ENCODE results near the gene GSG1L.

The GSG1L gene

DNA sequence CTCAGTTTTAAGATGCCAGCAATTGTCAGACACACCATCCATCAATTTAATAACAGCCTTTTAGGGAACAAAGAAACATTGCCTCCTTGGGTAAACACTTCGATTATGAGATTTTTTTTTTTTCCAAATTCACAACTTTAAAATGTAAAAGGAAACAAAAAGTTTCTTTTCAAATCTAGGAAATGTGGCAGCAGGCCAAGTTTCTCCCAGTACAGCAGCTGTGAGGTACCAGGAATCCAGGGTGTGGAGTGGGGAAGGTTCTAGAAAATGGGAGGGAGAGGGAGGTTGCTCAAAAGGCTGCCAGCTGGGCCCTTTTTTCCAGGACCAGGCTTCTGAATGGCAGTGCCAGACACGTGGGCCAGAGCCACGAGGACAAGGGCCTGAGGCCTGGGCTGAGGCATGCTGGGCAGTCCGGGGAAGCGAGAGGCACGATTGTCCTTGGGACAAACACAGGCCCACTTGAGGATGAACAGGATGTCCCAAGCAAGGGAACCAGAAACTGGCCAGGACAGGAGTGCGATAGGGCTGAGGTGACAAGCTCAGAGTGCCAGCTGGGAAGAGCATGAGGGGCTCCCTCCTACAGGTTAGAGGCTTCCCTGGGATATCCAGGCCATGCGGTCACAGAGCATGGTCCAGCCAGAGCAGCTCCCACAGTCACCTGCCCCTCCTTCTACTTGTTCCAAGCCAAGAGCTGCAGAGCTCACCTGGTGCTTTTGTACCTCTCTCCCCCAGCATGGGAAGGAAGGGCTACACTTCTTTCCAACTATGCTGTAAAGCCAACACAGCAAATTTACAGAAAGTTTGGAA is 298.4 kb downstream of the GSG1L start:
- Histone ChIP-seq H4K20me1 (ENCODE audit: low read depth, low read length) (no peaks in the 10 kb centered on the region), H3K9ac (ENCODE audit: low read length) (no peak overlapping the region), H3K79me2 (ENCODE audit: insufficient read depth, low read length) (no peaks in the 10 kb centered on the region), H3K4me2 (ENCODE audit: low read depth, low read length, poor library complexity, severe bottlenecking) (no peak overlapping the region), H3K27me3 (ENCODE audit: low read length) (no peaks in the 10 kb centered on the region), H3K27ac (ENCODE audit: low read depth, low read length) (no peak overlapping the region), H3K9me2 (replicated peaks; ENCODE audit: insufficient read depth, low read length) (no peaks in the 10 kb centered on the region), H2AFZ (ENCODE audit: low read depth, low read length, severe bottlenecking) (no peak overlapping the region), H3K36me3 (ENCODE audit: low read length) (no peaks in the 10 kb centered on the region; the same call in 1 of the 2 replicates), H3F3A (ENCODE audit: insufficient read depth) (no peaks in the 10 kb centered on the region), H3K9me3 (ENCODE audit: insufficient read depth, low read length) (no peaks in the 10 kb centered on the region), H3K4me3 (ENCODE audit: insufficient read depth, low read length, poor library complexity, severe bottlenecking) (no peak overlapping the region)
- no peak for TF ChIP-seq EZH2phosphoT487 (conservative IDR thresholded peaks at IDR 0.05; ENCODE audit: low read length)
- TF ChIP-seq, protein P1, sequence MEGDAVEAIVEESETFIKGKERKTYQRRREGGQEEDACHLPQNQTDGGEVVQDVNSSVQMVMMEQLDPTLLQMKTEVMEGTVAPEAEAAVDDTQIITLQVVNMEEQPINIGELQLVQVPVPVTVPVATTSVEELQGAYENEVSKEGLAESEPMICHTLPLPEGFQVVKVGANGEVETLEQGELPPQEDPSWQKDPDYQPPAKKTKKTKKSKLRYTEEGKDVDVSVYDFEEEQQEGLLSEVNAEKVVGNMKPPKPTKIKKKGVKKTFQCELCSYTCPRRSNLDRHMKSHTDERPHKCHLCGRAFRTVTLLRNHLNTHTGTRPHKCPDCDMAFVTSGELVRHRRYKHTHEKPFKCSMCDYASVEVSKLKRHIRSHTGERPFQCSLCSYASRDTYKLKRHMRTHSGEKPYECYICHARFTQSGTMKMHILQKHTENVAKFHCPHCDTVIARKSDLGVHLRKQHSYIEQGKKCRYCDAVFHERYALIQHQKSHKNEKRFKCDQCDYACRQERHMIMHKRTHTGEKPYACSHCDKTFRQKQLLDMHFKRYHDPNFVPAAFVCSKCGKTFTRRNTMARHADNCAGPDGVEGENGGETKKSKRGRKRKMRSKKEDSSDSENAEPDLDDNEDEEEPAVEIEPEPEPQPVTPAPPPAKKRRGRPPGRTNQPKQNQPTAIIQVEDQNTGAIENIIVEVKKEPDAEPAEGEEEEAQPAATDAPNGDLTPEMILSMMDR (IDR thresholded peaks at IDR 0.05; ENCODE audit: insufficient read depth, low read length, poor library complexity, severe bottlenecking) = no peak

DNA sequence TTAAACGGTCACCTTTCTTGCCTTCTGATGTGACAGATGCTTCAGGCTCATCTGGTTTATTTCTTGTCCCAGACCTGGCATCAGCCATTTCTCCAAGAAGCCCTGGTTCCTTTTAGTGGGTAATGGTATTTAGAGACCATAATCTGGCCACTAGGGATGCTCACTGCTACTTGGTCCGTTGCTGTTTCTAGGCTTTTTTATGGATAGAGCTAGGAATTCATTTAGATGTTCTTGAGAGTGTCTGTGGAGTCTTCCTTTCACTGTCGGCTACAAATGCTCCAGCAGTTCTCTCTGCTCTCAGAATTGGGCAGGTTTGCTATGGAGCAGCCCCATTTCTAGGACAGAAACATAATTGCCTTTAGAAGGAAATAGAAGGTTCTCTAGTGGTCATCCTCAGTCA is 299.1 kb downstream of the GSG1L start:
- TF ChIP-seq EZH2phosphoT487 (conservative IDR thresholded peaks at IDR 0.05; ENCODE audit: low read length) = no peak
- TF ChIP-seq, protein P1 (IDR thresholded peaks at IDR 0.05; ENCODE audit: insufficient read depth, low read length, poor library complexity, severe bottlenecking) = no peak
- no peak overlapping the region for H3K4me2 ChIP-seq (ENCODE audit: low read depth, low read length, poor library complexity, severe bottlenecking)
- H3K4me3 ChIP-seq (ENCODE audit: insufficient read depth, low read length, poor library complexity, severe bottlenecking) = no peak overlapping the region
- H3K36me3 ChIP-seq (ENCODE audit: low read length) = no peaks in the 10 kb centered on the region; the same call in 1 of the 2 replicates
- H3K9ac ChIP-seq (ENCODE audit: low read length) = no peak overlapping the region
- no peak overlapping the region for H2AFZ ChIP-seq (ENCODE audit: low read depth, low read length, severe bottlenecking)
- no peaks in the 10 kb centered on the region for H4K20me1 ChIP-seq (ENCODE audit: low read depth, low read length)
- no peaks in the 10 kb centered on the region for H3K9me3 ChIP-seq (ENCODE audit: insufficient read depth, low read length)
- no peak overlapping the region for H3K27ac ChIP-seq (ENCODE audit: low read depth, low read length)
- H3K27me3 ChIP-seq (ENCODE audit: low read length) = no peaks in the 10 kb centered on the region
- no peaks in the 10 kb centered on the region for H3K79me2 ChIP-seq (ENCODE audit: insufficient read depth, low read length)
- no peaks in the 10 kb centered on the region for H3K9me2 ChIP-seq (replicated peaks; ENCODE audit: insufficient read depth, low read length)
- H3F3A ChIP-seq (ENCODE audit: insufficient read depth) = no peaks in the 10 kb centered on the region

DNA sequence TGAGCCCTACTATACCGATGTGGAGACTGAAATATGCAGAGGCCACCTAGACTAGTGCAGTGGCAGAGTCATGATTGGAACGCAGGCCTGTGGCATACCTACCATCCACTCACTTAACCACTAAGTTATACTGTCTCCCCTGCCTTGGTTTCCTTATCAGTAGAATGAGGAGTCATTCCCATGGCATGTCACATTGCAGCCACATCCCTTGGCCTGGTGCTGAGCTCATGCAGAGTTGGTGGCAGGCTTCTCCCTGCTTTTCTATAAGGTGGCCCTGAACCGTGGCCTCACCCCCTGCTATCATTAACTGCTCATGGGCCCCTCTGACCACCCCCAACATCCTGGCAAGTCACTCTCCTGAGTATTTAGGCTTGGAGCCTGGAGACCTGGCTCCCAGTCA is 301.1 kb downstream of the GSG1L start:
- Histone ChIP-seq H4K20me1 (ENCODE audit: low read depth, low read length) (no peaks in the 10 kb centered on the region), H3K79me2 (ENCODE audit: insufficient read depth, low read length) (no peaks in the 10 kb centered on the region), H3F3A (ENCODE audit: insufficient read depth) (no peaks in the 10 kb centered on the region), H3K36me3 (ENCODE audit: low read length) (no peaks in the 10 kb centered on the region; the same call in 1 of the 2 replicates), H3K27ac (ENCODE audit: low read depth, low read length) (no peak overlapping the region), H2AFZ (ENCODE audit: low read depth, low read length, severe bottlenecking) (no peak overlapping the region), H3K9me3 (ENCODE audit: insufficient read depth, low read length) (no peaks in the 10 kb centered on the region), H3K4me2 (ENCODE audit: low read depth, low read length, poor library complexity, severe bottlenecking) (no peak overlapping the region), H3K9ac (ENCODE audit: low read length) (no peak overlapping the region), H3K9me2 (replicated peaks; ENCODE audit: insufficient read depth, low read length) (no peaks in the 10 kb centered on the region), H3K4me3 (ENCODE audit: insufficient read depth, low read length, poor library complexity, severe bottlenecking) (no peak overlapping the region), H3K27me3 (ENCODE audit: low read length) (no peaks in the 10 kb centered on the region)
- no peak for TF ChIP-seq EZH2phosphoT487 (conservative IDR thresholded peaks at IDR 0.05; ENCODE audit: low read length)
- TF ChIP-seq, protein P1 (IDR thresholded peaks at IDR 0.05; ENCODE audit: insufficient read depth, low read length, poor library complexity, severe bottlenecking) = no peak
